GM21367 (cell line): ENCODE data around the gene TEKT2.

Experiments
- ATAC-seq: cut with Tn5 transposase; IDR thresholded peaks from one replicate; pipeline ENCODE4 v1.9.1; 2021; ENCODE audit not compliant: unreplicated experiment

Gene TEKT2

GRCh38 chr1:36087233-36088123 is 3.6 kb downstream of the TEKT2 start:
- no peak for ATAC-seq

GRCh38 chr1:36088265-36088576 is 4.3 kb downstream of the TEKT2 start:
- ATAC-seq, result no peak

GRCh38 chr1:36088577-36089392 is 4.9 kb downstream of the TEKT2 start, which contains the start of gene ADPRS:
Gene ADPRS (plus strand): TSS chr1:36088892. CDS start chr1:36088905, 13 bp downstream.
- peak; percentile 59 for ATAC-seq

- no peak for ATAC-seq
Observed at GRCh38 chr1:36089393-36090121, 5.7 kb downstream of the TEKT2 start.

GRCh38 chr1:36091141-36091540 is 7.2 kb downstream of the TEKT2 start:
- ATAC-seq, result no peak

- no peak for ATAC-seq
Observed at GRCh38 chr1:36091698-36092097, 7.8 kb downstream of the TEKT2 start.

GRCh38 chr1:36092166-36092797 is 8.4 kb downstream of the TEKT2 start:
- ATAC-seq, result no peak

GRCh38 chr1:36092798-36093185 is 8.9 kb downstream of the TEKT2 start:
- no peak for ATAC-seq

- ATAC-seq, result no peak
Observed at GRCh38 chr1:36093226-36093625, 9.3 kb downstream of the TEKT2 start.

GRCh38 chr1:36093929-36094328 is 10.0 kb downstream of the TEKT2 start:
- no peak for ATAC-seq

GRCh38 chr1:36094621-36095061 is 10.7 kb downstream of the TEKT2 start:
- no peak for ATAC-seq

GRCh38 chr1:36095760-36096405 is 12.0 kb downstream of the TEKT2 start:
- ATAC-seq, result no peak

- no peak for ATAC-seq
Observed at GRCh38 chr1:36096500-36097432, 12.9 kb downstream of the TEKT2 start.

GRCh38 chr1:36097693-36098585 is 14.0 kb downstream of the TEKT2 start:
- no peak for ATAC-seq

GRCh38 chr1:36098650-36099365 is 14.9 kb downstream of the TEKT2 start:
- no peak for ATAC-seq

GRCh38 chr1:36099681-36100341 is 15.9 kb downstream of the TEKT2 start:
- no peak for ATAC-seq

GRCh38 chr1:36100376-36100775 is 16.5 kb downstream of the TEKT2 start:
- no peak for ATAC-seq
